ENCODE results near the gene SCG3. TPM values are rescaled to one million over a fixed set of nuclear protein-coding genes. Genes with fewer than 3 reads are reported as not detected.

SCG3 gene
- total and polyA plus RNA-seq, 2 of the 4 experiments (the other 2 are of a cell fraction): 0.02 TPM; not detected in 1

- H4K91ac ChIP-seq (ENCODE audit: insufficient read depth, low read depth, low read length): no peak overlapping the region
- no peaks in the 10 kb centered on the region for H3K9me3 ChIP-seq (ENCODE audit: control insufficient read depth, insufficient read depth, low read length)
- POLR2A ChIA-PET (ENCODE audit: unreplicated experiment): no interaction called here
- ATAC-seq (ENCODE audit: low read depth) (no peak), DNase-seq (no peak)
- H3K23ac ChIP-seq (ENCODE audit: low read depth, low read length): no peak overlapping the region
- no peaks in the 10 kb centered on the region for H3K79me1 ChIP-seq (ENCODE audit: low read depth in 1 of 2, low read length in 2 of 2)
- 80% methylated on average over 1 of the region's 5 CpGs; no CpG with 5 or more reads in 1 of the 2 experiments for WGBS, 2 experiments (ENCODE audit: extremely low coverage in 2 of 2, insufficient read length in 1 of 2)
- H3K4me3 ChIP-seq (ENCODE audit: insufficient read depth, low read depth, low read length): no peak overlapping the region
- no peak overlapping the region for H2AFZ ChIP-seq (replicated peaks; ENCODE audit: low read length, poor library complexity)
- no peak overlapping the region for H3K4me2 ChIP-seq (ENCODE audit: low read depth, low read length)
- no peaks in the 10 kb centered on the region for H3K4me1 ChIP-seq (ENCODE audit: control insufficient read depth, insufficient read depth, low read length)
- H2BK20ac ChIP-seq (ENCODE audit: low read depth, low read length): no peak overlapping the region
- H4K20me1 ChIP-seq (ENCODE audit: insufficient read depth, low read length): no peaks in the 10 kb centered on the region
- H4K5ac ChIP-seq (ENCODE audit: low read depth, low read length): no peak overlapping the region
- no TSS peak for BruUV-seq (replicated peaks)
- H2BK15ac ChIP-seq (ENCODE audit: low read depth, low read length): no peak overlapping the region
- H2AK9ac ChIP-seq (replicated peaks; ENCODE audit: low read depth, low read length, poor library complexity): no peak overlapping the region
- H2BK120ac ChIP-seq (ENCODE audit: low read depth, low read length): no peak overlapping the region
- in situ Hi-C loops (cut with MboI; ENCODE audit: low sequenced_read_pairs): no loop called here
- H3K9ac ChIP-seq (ENCODE audit: low read depth, low read length): no peak overlapping the region
- no peak overlapping the region for H2AK5ac ChIP-seq (ENCODE audit: low read depth, low read length)
- peaks cover 6% of the 10 kb centered on the region for H3K27me3 ChIP-seq (ENCODE audit: control insufficient read depth, insufficient read depth, low read length)
- intact Hi-C loops (cut with micrococcal nuclease): no loop called here
- CTCF ChIA-PET: no interaction called here
- H3K9me1 ChIP-seq (ENCODE audit: insufficient read depth, low read length): no peaks in the 10 kb centered on the region; the same call in 1 of the 2 replicates
- no peak for TF ChIP-seq MAFK (IDR thresholded peaks at IDR 0.05; ENCODE audit: low read depth, low read length)
- no peak for TF ChIP-seq USF2 (IDR thresholded peaks at IDR 0.05; ENCODE audit: low read depth, low read length)
- no peak for TF ChIP-seq RCOR1 (IDR thresholded peaks at IDR 0.05; ENCODE audit: insufficient replicate concordance, low read length)
- no peak for TF ChIP-seq MAZ (IDR thresholded peaks at IDR 0.05; ENCODE audit: borderline replicate concordance, low read depth, low read length)
- TF ChIP-seq SMC3 (IDR thresholded peaks at IDR 0.05; ENCODE audit: low read depth, low read length): no peak
- no peak for TF ChIP-seq RAD21 (IDR thresholded peaks at IDR 0.05; ENCODE audit: low read length)
- no peak for TF ChIP-seq FOS (IDR thresholded peaks at IDR 0.05; ENCODE audit: low read depth, low read length)
- no peak for TF ChIP-seq CHD1 (IDR thresholded peaks at IDR 0.05; ENCODE audit: low read depth, low read length)
- TF ChIP-seq RFX5 (IDR thresholded peaks at IDR 0.05; ENCODE audit: low read depth, low read length): no peak
- TF ChIP-seq MXI1 (IDR thresholded peaks at IDR 0.05; ENCODE audit: borderline replicate concordance, low read depth, low read length): no peak
- no peak for TF ChIP-seq CTCF (conservative IDR thresholded peaks at IDR 0.05; ENCODE audit: low read depth, low read length)
- TF ChIP-seq CEBPB (IDR thresholded peaks at IDR 0.05; ENCODE audit: low read depth, low read length): no peak
- no peak for TF ChIP-seq BHLHE40 (IDR thresholded peaks at IDR 0.05; ENCODE audit: low read depth, low read length)
- TF ChIP-seq POLR2A (IDR thresholded peaks at IDR 0.05; ENCODE audit: low read depth, low read length): no peak
- no peak for TF ChIP-seq ELK1 (IDR thresholded peaks at IDR 0.05; ENCODE audit: borderline replicate concordance, low read depth, low read length)
- no peak for TF ChIP-seq NFE2L2 (IDR thresholded peaks at IDR 0.05; ENCODE audit: low read depth, low read length)
- no peak overlapping the region for H4K8ac ChIP-seq (ENCODE audit: low read depth in 2 of 2, low read length in 2 of 2)
- dilution Hi-C loops (cut with HindIII; ENCODE audit: low sequenced_read_pairs, unreplicated experiment): no loop called here
- H3K4ac ChIP-seq (ENCODE audit: low read depth, low read length): no peak overlapping the region
- no peak overlapping the region for H3K56ac ChIP-seq (ENCODE audit: extremely low read depth, insufficient read depth, low read length)
- H3K36me3 ChIP-seq (ENCODE audit: control insufficient read depth, insufficient read depth, low read length): no peaks in the 10 kb centered on the region
- H2BK5ac ChIP-seq (ENCODE audit: low read depth, low read length, poor library complexity, severe bottlenecking): no peak overlapping the region
- no peak overlapping the region for H3K18ac ChIP-seq (ENCODE audit: low read depth, low read length)
- no peak overlapping the region for H3K14ac ChIP-seq (replicated peaks; ENCODE audit: low read depth, low read length)
- no peak overlapping the region for H3K27ac ChIP-seq (ENCODE audit: insufficient read depth, low read length)
Observed at GRCh38 chr15:51706291-51706690, 25.0 kb downstream of the SCG3 start.
